ENCODE measurements around the gene ACOX2.

The ACOX2 gene

DNA sequence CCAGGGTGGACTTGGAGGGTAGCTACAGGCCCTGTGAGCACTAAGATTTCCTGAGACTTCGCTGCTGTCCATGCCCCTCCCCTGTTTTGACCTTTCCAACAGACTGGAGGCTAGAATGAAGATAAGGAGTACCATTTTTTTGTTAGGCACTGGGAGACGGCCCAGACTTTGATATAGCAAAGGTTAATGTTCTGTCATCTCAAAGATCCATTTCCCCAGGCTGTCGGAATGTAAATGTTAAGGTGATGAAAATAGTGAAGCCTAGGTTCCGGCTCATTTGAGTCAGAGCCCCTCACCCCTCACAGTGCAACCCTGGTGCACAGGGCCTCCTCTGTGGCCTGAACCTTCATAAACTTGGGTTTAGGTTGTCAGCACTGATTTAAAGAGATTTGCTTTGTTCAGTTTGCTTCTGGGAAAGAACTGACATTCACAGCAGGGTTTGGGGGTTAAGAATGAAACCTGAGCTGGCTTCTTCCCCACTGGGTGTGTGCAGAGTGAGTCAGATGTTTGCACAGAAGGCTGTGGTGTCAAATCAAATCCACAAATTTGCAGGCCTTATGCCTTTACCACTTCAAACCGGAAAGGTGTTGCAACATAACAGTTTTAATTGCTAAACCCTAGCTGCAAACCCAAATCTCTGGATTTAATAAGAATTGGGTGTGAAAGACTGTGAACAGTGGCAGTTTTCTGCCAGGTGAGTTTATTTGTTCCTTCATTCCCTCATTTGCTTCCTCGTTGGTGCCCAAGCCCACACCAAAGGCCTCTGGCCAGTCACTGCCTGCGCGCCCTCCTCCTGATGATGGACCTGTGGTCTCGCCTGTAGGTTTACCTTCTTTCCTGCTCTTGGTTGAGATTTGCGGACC lies 65.7 kb downstream of the ACOX2 start:
- FAIRE-seq: no peak

DNA sequence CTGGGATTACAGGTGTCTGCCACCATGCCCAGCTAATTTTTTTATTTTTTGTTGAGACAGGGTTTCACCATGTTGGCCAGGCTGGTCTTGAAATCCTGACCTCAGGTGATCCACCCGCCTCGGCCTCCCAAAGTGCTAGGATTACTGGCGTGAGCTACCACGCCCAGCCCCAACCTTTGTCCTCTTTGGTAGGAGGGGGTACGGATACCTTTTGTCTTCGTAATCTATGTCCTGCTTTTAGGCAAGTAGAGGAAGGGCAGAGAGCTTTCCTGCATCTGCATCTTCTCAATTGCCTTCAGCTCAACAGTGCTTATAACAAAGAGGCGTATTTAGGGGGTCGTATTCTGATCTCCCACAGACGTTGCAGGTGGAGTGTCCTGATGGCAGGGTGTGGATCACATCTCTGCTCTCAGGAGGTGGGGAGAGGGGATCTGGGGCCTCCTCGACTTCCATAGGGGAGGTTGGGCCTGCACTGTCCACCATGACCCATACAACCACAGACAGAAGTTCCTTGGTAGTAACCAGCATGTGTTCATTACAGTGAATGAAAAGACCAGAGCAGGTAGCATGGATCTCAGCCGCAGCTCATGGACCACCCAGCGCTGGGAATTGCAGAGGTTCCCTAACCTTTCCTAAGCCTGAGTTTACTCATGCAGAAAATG lies 66.5 kb downstream of the ACOX2 start:
- FAIRE-seq: no peak

DNA sequence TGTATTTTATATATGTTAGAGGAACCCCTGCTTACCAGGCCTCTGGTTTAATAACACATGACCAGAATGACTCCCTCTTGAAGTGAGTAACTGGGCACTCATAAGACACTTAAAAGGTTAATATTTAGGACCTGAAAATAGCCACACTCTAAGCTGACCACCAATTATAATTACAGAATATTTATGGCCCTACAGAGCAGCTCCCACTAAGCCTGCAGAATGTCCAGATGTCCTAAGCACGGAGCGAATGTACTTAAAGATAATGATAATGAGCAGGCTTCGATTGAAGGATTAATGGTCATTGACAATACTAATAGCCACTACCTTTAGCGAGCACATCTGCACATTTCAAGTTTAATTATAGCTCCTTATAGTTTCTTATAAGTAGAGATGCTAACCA lies 67.9 kb downstream of the ACOX2 start:
- no peak for FAIRE-seq

DNA sequence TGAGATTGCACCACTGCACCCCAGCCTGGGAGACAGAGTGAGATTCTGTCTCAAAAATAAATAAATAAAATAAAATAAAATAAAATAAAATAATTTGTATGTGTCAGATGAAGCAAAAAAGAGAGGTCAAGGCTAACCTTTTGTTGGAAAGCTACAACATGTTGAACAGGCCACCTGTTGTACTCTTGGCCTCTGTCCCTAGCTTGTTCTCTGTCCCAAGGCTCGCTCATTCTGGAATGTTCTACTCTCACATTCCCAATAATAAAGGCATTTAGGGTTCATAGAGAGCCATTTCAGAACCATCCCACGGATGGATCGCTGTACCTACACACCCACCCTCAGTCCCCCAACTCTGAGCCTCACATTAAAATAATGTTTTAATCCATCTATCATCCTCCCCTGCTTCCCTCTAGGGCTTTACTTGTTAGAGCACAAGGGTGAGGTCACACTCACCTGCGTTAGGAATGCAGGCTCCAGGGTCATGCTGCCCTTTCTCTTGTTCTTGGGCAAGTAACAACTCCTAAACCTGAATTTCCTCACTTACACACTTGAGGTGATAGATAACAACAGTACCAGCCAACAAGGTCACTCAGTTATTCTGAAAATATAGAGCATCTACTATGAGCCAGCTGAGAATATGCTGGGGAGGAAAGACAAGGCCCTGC lies 70.0 kb downstream of the ACOX2 start:
- no peak for FAIRE-seq

DNA sequence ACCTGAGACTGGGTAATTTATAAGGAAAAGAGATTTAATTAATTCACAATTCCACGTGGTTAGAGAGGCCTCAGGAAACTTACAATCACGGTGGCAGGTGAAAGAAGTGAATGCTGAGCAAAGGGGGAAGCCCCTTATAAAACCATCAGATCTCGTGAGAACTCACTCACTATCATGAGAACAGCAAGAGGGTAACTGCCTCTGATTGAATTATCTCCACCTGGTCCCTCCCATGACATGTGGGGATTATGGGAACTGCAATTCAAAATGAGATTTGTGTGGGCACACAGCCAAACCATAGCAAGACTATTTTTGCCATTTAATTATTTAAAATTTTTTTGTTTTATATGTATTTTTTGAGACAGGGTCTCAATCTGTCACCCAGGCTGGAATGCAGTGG lies 72.1 kb downstream of the ACOX2 start:
- FAIRE-seq: no peak

DNA sequence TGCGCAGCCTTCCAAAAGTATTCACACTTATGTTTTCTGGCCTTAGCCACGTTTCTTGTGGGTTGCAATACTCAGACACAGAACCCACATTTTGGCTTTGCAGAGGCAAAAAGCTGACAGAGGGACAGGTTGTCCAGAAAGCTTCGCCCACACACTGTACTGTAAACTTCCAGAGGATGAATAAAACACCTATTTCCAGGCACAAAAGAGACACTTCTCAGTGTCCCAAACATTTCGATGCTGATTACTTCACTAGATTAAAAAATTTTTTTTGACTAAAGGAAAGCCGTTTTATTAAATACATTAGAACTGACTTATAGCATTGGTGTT lies 73.1 kb downstream of the ACOX2 start:
- no peak for FAIRE-seq

DNA sequence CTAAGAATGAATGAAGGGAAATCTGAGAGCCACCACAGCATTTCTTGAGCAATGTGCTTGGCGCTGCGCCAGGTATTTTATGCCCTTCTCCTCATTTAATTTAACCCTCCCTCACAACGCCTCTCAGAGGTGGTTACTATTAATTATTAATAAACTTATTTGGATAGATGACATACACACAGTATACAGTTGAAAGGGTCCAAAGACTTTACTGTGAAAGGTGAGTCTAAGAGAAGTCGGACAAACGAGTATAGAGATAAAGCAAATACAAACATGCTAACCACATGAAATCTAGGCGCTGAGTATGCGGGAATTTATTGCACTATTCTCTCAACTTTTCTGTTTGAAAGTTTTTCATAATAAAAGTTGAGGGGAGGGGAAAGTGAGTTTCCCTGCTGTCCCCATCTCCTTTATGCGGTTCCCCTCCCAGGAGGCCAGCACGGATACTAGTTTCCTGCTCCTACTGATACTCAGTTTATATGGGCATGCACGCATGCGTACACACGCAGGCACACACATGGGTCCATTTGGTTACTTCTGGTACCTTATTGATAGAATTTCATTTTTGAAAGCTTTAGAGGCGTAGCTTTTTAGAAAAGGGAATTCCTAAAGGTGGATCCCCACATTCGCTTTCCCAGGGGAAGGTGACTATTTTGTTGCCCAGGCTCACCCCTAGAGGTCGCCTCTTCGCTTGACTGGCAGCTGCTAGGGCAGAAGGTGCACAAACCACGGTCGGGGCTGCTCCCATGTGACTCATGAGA lies 73.6 kb downstream of the ACOX2 start:
- no peak for FAIRE-seq

DNA sequence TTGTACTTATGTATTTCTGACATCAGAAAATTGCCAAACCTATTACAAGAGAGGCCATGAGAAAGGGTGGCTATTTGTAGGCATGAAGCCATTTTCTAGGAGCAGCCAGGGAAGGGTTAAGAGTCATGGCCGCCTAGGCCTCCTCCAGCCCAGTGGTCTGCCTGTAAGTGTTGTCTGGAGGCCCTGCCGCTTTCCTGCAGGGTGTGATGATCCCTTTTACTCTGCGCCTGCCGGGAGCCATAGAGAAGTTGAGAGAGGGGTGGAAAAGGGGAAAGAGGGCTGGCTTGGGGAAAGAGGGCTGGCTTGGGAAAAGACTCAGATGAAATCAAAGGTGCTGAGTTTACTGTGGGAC lies 74.2 kb downstream of the ACOX2 start:
- FAIRE-seq: no peak

DNA sequence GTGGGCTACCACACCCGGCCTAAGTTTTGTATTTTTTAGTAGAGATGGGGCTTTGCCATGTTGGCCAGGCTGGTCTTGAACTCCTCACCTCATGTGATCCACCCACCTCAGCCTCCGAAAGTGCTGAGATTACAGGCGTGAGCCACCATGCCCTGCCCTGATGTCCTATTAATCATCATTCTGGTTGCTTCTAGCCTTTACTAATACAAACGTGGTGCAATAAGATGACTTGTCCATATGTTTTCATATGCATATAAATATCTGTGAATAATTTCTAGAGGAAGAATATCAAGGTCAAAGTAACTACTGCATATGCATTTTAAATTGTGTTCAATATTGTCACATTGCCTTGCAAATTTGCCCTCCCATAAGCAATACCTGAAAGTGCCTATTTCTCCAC lies 77.8 kb downstream of the ACOX2 start:
- FAIRE-seq: no peak

All from A204.1 (cell line).